ENCODE data around the gene ADAMTSL1.

ADAMTSL1 gene

GRCh38 chr9:18473652-18474279 lies at the start of gene ADAMTSL1:
TSS of gene ADAMTSL1 (plus strand) at chr9:18474153. CDS start at chr9:18474233, 80 bp downstream.
- H3F3A ChIP-seq (ENCODE audit: low read depth), result no peaks in the 10 kb centered on the region
- no peaks in the 10 kb centered on the region for H3K9me3 ChIP-seq (ENCODE audit: insufficient read depth, low read depth, low read length)
- H4K20me1 ChIP-seq (ENCODE audit: insufficient read depth, low read length, poor library complexity, severe bottlenecking), result no peaks in the 10 kb centered on the region
- no peak within 1 kb of the TSS for H2AFZ ChIP-seq (ENCODE audit: low read length)
- H3K27me3 ChIP-seq (ENCODE audit: insufficient read depth, low read length, poor library complexity, severe bottlenecking), result no peaks in the 10 kb centered on the region
- H3K9me2 ChIP-seq (replicated peaks; ENCODE audit: low read depth, low read length), result no peaks in the 10 kb centered on the region
- no peaks in the 10 kb centered on the region for H3K79me2 ChIP-seq (ENCODE audit: insufficient read depth, low read length)
- H3K4me1 ChIP-seq (ENCODE audit: insufficient read depth, low read length, poor library complexity, severe bottlenecking), result no peaks in the 10 kb centered on the region
- H3K9ac ChIP-seq (ENCODE audit: low read depth, low read length, poor library complexity, severe bottlenecking), result no peak within 1 kb of the TSS
- H3K4me2 ChIP-seq (ENCODE audit: low read depth, low read length, poor library complexity, severe bottlenecking), result no peak within 1 kb of the TSS
- no peak within 1 kb of the TSS for H3K4me3 ChIP-seq (ENCODE audit: low read length, poor library complexity, severe bottlenecking)
- no peaks in the 10 kb centered on the region for H3K36me3 ChIP-seq (ENCODE audit: insufficient read depth, low read length)
- TF ChIP-seq CTCF (conservative IDR thresholded peaks at IDR 0.05; ENCODE audit: low read length) (no peak), EZH2phosphoT487 (IDR thresholded peaks at IDR 0.05; ENCODE audit: borderline replicate concordance) (no peak)

- no peaks in the 10 kb centered on the region for H4K20me1 ChIP-seq (ENCODE audit: insufficient read depth, low read length, poor library complexity, severe bottlenecking)
- no peaks in the 10 kb centered on the region for H3K27me3 ChIP-seq (ENCODE audit: insufficient read depth, low read length, poor library complexity, severe bottlenecking)
- H3K9me3 ChIP-seq (ENCODE audit: insufficient read depth, low read depth, low read length), result no peaks in the 10 kb centered on the region
- H3F3A ChIP-seq (ENCODE audit: low read depth), result no peaks in the 10 kb centered on the region
- no peak for TF ChIP-seq CTCF (conservative IDR thresholded peaks at IDR 0.05; ENCODE audit: low read length)
- no peak for TF ChIP-seq EZH2phosphoT487 (IDR thresholded peaks at IDR 0.05; ENCODE audit: borderline replicate concordance)
- H3K9ac ChIP-seq (ENCODE audit: low read depth, low read length, poor library complexity, severe bottlenecking), result no peak overlapping the region
- no peak overlapping the region for H2AFZ ChIP-seq (ENCODE audit: low read length)
- no peaks in the 10 kb centered on the region for H3K79me2 ChIP-seq (ENCODE audit: insufficient read depth, low read length)
- no peaks in the 10 kb centered on the region for H3K36me3 ChIP-seq (ENCODE audit: insufficient read depth, low read length)
- no peaks in the 10 kb centered on the region for H3K9me2 ChIP-seq (replicated peaks; ENCODE audit: low read depth, low read length)
- no peaks in the 10 kb centered on the region for H3K4me1 ChIP-seq (ENCODE audit: insufficient read depth, low read length, poor library complexity, severe bottlenecking)
- H3K4me2 ChIP-seq (ENCODE audit: low read depth, low read length, poor library complexity, severe bottlenecking), result no peak overlapping the region
- no peak overlapping the region for H3K4me3 ChIP-seq (ENCODE audit: low read length, poor library complexity, severe bottlenecking)
These were observed 46.3 kb upstream of the ADAMTSL1 start for GRCh38 chr9:18427691-18428090.

GRCh38 chr9:18428661-18429060 lies 45.3 kb upstream of the ADAMTSL1 start:
- Histone ChIP-seq H3K4me2 (ENCODE audit: low read depth, low read length, poor library complexity, severe bottlenecking) (no peak overlapping the region), H3K4me1 (ENCODE audit: insufficient read depth, low read length, poor library complexity, severe bottlenecking) (no peaks in the 10 kb centered on the region), H2AFZ (ENCODE audit: low read length) (no peak overlapping the region), H3K79me2 (ENCODE audit: insufficient read depth, low read length) (no peaks in the 10 kb centered on the region), H3K27me3 (ENCODE audit: insufficient read depth, low read length, poor library complexity, severe bottlenecking) (no peaks in the 10 kb centered on the region), H4K20me1 (ENCODE audit: insufficient read depth, low read length, poor library complexity, severe bottlenecking) (no peaks in the 10 kb centered on the region), H3F3A (ENCODE audit: low read depth) (no peaks in the 10 kb centered on the region), H3K9me2 (replicated peaks; ENCODE audit: low read depth, low read length) (no peaks in the 10 kb centered on the region), H3K9me3 (ENCODE audit: insufficient read depth, low read depth, low read length) (no peaks in the 10 kb centered on the region), H3K9ac (ENCODE audit: low read depth, low read length, poor library complexity, severe bottlenecking) (no peak overlapping the region), H3K36me3 (ENCODE audit: insufficient read depth, low read length) (no peaks in the 10 kb centered on the region), H3K4me3 (ENCODE audit: low read length, poor library complexity, severe bottlenecking) (no peak overlapping the region)
- TF ChIP-seq CTCF (conservative IDR thresholded peaks at IDR 0.05; ENCODE audit: low read length) (no peak), EZH2phosphoT487 (IDR thresholded peaks at IDR 0.05; ENCODE audit: borderline replicate concordance) (no peak)
